ENCODE data around the gene AANAT.

DNA sequence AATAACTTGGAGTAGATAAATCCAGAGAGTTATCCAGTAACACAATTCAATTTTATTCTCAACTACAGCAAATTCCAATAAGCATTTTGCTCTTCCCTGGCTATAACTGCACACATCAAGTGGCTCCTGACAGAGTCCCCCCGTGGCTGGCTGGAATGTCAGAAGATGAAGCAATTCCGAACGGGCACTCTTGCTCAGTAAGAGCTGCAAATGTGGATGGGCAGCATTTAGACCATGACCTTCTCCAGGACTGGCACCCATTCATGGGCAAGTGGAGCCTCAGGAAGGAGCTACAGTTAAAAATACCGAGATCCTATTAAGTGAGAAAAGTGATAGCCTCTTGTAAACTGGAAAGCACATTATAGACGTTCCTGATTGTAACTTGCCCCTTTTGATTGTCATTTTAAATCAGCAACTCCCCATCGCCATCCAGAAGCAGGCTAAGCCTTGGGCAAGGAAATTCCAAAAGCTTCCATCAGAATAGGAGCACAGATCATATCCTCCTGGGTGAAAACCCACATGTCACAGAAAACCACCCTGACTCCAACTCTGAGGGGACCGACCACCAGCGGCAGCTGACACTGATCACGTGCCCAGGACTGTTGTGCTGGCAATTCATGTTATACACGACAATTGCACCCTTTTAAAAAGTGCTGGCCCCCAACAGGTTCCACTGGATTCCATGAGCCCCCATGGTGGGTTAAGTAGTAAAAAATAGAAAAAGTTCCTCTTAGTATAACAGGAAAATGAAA is 21.5 kb upstream of the AANAT start:
- TF ChIP-seq CTCF (IDR thresholded peaks at IDR 0.05): no peak
- no peak for TF ChIP-seq POLR2A (IDR thresholded peaks at IDR 0.05)

Data from right lobe of liver (tissue), 4 donors.